Measurements from ENCODE around the gene NFATC2.

NFATC2 gene

DNA sequence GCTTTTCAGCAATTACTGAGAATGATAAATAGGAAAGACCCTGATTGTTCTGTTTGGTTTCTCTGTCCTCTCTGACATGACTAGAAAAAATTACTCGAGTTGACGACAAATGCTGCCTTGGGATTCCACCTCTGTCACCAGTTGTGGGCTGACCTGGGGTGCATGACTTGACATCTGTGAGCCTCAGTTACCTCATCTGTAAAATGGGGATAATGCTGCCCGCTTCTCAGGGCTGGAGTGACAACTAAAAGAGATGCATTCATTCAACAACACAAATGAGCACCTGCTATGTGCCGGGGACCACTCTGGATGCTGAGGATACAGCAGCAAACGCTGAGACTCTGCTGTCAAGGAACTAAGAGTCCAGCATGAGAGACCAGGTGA is 94.8 kb downstream of the NFATC2 start:
- DNase-seq, result no peak

DNA sequence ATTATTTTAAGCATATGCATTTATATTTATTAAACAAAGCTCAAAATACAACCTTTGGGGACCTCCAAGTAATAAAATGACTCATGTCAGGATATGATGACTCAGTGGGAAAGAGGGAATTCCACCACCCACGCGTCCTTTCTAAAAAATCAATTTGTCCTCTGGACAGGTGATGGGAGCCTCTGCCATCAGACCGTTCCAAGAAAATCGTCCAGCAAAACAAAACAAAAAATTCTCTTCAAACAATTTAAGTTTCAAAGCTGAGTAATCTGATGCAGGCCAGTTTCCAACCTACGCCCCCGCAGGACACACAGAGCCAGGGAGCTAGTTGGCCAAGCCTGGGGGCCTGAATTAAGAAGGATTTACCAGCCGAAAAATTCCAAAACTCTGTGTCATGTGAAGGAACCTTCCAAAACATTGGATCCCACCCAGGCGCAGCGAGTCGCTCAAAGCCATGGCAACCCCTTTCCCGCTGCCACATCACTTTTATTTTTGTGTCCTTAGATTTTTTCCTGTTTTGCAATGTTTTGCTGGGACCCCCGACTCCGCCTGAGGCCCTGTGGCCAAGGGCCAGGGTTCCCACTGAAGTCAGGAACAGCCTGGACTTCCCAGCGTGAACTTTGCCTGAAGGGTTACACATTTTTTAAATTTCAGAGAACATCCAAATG is 95.3 kb downstream of the NFATC2 start:
- no peak for DNase-seq

DNA sequence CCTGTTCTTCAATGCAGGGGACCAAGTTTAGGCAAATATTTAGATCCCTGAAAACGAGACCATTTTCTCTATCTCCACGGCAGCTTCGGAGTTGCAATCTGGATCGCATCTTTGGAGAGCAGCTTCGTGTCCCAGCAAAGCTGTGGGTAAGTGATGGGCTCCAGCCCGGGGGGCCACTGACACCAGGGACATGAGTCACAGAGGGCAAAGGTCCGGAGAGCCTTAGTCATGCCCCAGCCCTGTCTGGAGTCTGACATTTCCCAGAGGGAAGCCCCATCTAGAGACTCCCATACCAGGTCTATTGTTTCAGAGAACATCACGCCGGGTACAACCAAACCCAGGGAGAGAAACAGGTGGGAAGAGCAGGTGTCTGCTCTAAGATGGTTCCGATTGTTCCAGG is 95.9 kb downstream of the NFATC2 start:
- DNase-seq, result no peak

DNA sequence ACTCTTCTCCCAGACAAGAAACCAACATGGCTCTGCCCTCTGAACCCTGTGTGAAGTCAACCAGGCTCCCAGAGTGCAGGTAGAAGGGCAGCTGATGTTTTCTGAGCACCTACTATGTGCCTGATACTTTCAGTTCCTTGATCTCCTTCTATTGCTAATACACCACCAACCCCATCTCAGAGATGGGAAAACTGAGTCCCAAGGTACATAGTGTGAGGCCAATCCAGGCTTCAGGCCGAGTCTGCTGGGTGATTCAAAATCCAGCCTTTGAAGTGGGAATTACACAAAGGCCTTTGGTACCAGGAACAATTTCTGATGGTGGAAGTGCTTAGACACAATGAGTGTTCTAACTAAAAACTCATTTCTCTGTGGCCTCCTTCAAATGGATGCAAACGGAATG is 96.3 kb downstream of the NFATC2 start:
- DNase-seq, result no peak

- no peak for DNase-seq
These were observed 96.9 kb downstream of the NFATC2 start for GRCh38 chr20:51445591-51445990.

GRCh38 chr20:51444922-51445438 is 97.5 kb downstream of the NFATC2 start:
- DNase-seq, result no peak

- DNase-seq, result no peak
These were observed 98.1 kb downstream of the NFATC2 start for GRCh38 chr20:51444467-51444866.

DNA sequence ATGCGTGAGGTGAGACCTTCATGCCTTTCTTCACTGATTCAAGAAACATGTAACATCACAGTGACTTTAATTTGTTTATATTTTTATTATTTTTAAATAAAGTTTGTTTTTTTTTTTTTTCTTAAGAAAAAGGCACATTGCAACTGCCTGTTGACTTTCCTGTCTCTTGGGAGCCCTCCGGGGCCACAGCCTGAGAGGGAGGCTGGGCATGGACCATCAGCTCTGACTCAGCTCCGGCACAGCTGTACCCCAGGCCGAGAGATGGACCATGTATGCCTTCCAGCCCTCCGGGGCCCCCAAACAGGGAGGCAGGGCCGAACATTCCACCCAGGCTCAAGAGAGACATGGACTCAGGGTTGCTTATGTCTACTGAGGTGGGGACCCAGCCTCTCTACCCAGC is 99.9 kb downstream of the NFATC2 start:
- no peak for DNase-seq

- no peak for DNase-seq
These were observed 101.9 kb downstream of the NFATC2 start for GRCh38 chr20:51440589-51440988.

- DNase-seq, result no peak
These were observed 103.3 kb downstream of the NFATC2 start for GRCh38 chr20:51439160-51439689.

DNA sequence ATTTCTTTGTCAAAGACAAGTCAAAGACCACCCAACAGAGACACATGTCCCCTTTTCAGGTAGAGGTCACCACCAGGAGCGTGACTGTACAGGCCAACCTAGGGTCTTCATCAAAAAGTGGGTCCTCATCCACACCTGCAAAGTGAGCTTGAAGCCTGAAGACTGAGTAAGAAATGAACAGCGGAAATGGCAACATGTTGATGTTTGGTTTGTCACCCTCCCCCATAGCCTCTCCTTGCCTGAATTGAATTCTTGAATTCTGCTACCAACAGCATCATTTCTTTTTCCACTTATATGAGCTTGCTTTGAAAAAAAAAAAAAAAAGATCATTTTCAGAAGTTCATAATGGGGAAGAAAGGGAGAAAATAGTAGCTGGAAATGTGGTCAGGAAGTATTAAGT is 104.4 kb downstream of the NFATC2 start:
- no peak for DNase-seq

DNA sequence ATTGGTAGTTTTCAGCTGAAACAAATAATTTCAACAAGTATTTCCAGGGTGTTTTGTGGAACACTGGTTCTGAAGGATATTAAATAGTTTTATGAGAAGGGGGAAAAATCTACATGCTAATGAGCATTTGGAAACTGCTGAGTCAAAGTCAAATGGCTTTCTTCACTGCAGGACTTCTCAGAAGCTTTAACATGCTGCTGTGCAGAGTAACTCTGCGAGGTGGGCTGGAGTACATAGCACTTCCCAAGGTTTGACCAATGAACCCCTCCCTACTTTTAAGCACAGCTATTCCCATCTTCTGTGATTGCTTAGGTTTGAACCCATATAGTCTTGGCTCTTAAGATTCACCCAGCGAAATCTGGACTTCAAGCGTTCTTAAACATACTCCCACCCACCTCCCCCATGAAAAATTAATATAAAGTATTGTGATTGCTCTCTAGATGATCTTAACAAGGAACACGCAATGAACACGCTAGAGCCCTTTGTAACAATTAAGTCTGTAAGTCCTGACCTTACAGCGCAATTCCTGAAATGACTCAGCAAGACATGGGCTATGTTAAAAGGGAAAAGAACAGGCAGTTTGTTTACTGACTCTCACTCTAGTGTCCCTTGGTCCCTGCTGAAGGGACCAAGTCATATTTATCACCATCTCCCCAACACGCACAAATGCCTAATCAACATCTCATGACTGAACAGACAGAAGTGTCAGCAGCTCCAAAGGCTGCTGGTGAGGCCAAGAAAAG is 105.2 kb downstream of the NFATC2 start:
- no peak for DNase-seq

- DNase-seq, result no peak
These were observed 107.8 kb downstream of the NFATC2 start for GRCh38 chr20:51434580-51435247.

DNA sequence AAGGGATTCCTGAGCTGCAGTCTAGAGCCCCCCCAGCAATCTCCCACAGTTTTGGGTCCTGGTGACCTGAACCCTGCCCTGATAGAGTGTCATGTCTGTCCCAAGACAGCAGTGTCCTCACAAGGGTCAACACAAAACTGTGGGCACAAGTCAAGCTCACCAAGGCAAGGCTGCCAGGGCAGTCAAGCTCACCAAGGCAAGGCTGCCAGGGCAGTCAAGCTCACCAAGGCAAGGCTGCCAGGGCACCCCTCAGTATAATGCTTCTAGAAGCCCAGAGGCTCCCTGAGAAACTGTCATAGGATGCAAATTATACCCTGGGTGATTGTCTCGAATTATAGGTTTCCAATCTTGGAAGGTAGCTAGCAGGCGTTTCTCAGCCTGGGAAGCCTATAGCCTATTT is 108.5 kb downstream of the NFATC2 start:
- DNase-seq, result no peak

DNA sequence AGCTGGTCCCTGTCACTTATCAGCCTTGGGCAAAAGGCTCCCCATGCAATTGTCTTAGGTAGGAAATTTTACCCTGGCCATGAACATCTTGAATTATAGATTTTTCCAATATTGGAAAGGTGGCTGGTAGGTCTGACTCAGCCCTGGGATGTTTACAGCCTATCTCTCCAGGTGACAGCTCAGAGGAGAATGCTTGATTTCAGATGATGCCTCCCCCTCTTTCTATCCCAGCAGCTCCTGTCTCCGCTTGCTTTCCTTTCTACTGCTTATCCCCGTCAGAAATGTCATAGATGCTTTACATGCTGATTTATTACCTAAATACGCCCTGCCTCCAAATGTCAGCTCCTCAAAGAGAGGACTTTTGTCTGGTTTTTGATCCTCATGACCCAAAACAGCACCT is 109.6 kb downstream of the NFATC2 start:
- DNase-seq, result no peak

DNA sequence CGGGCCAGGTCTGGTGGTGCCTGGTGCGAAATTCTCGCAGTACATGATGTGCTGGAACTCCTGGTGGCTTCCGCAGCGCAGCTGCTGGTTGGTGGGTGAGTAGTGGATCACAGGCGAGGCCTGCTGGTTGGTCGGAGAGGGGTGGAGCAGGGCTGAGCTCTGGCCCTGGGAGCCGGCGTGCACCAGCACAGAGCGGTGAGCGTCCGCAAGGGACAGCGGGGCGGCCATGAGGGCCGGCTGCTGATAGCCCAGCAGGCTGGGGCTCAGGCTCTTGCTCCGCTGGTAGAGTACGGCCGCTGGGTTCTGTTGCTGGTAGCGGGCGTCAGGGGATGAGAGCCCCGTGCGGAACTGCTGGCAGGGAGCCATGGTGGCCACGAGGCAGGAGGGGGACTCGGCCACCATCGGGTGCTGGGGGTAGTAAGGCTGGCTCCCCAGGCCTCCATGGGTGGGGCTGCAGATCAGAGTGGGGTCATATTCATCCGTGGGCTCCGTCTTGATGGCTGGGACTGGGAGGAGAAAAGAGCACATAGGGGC is 110.2 kb downstream of the NFATC2 start:
- no peak for DNase-seq

DNA sequence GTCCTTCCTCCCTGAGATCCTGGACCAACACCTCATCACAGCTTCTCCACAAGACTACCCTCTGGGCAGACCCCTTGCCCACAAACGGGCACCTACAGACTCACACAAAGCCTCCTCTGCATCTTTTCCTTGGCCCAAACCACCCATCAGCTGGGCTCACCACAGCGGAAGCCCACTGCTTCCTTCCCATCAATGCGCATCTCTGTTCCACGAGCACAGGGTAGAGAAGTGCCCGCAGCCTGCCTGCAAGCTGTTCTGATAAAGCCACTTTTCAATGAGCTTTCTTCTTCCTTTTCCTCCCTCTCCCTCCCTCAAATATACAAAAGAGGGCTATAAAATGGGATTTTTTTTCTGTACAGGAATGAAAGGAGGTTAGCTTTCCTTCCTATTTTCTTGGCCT is 111.2 kb downstream of the NFATC2 start:
- no peak for DNase-seq

GRCh38 chr20:51430198-51430950 is 112.1 kb downstream of the NFATC2 start:
- DNase-seq, result no peak

- DNase-seq, result no peak
These were observed 112.8 kb downstream of the NFATC2 start for GRCh38 chr20:51429696-51430095.

DNA sequence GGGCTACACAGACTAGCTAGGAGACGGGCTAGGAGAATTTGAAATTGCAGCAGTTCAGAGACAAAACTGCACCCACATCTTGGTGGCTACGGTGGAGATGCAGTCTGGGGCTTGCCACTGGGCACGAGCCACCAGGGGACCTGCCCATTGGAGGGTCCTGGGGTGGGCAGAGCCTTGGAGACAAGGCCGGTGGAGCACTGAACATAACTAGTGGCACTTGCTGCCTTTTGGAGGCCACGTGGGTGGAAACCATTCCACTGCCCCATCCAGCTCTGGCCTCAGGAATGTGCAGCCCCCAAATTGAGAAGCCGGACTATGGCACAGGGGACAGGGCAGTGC is 113.4 kb downstream of the NFATC2 start:
- no peak for DNase-seq

DNA sequence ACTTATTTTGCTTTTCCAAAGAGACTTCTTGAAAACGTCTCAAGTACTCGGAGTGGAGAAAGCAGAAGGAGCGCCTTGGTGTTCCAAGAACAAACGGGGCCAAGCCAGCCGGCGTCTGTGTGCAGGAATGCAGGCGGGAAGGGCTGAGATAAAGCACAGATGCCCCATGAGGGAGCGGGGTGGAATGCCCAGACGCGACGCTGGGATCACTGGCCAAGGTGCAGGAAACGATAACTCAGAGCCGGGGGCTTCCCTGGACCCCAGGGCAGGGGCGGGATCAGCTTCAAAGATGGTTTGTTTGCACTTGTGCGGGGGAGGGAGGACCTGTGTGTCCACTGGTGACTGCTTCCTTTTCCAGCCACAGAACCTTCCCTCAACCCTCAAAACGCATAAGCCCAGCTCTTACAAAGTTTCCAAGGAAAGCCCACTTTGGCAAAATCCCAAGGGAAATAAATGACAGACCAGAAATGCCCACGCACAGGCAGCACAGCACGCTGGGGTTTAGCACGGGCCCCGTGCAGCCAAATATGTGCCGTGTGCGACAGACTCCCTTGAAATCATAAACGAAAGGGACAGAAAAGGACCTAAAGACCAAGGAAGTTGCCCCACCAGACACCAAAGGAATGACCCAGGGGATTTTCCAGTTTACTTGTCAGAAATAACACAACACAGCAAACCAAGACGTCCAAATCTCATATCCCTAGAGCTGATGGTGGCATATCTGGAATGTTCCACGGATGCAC is 113.9 kb downstream of the NFATC2 start:
- no peak for DNase-seq

GRCh38 chr20:51427651-51428291 is 114.7 kb downstream of the NFATC2 start:
- no peak for DNase-seq
